ENCODE data around the gene GNAT2.

The GNAT2 gene

DNA sequence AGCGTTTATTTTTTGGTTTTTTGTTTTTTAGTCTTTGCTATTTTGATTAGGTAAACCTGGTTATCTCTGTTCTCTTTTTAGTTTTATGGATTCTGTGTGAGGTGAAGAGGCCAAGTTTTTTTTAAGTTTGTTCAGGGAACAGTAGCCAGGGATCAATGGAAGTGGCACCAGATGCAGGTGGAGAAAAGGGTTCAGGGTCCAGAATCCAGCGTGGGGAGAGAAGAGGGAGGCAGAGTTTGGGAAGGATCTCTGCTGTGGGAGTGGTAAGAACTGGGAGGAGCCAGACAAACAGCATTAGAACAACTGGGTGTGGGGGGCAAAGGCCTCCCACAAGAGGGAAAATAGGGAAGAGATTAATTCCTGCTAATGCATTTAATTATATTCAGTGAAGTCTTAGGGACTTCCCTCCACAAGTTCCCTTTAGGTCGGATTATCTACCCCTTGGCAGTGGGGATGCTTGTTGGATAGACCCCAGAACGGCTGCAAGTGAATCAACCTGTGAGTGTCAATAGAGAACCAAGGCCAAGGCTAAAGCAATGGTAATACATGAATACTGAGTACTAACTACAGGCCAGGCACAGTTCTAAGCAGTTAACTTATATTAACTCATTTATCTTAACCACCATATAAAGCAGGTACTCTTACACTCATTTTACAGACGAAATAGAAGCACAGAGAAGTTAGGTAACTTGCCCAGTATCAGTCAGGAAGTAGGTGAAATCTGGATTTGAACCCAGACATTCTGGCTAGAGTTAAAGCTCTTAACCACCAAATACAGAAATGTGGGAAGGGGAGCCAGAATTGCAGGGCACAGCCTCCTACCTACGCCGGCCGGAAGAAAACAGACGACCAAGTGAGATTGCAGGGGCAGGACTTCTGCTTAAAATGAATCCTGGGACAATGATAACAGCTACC is 498 bp downstream of the GNAT2 start:
- DNase-seq (ENCODE audit: insufficient read length, low spot score) (no peak), FAIRE-seq (no peak)
- TF ChIP-seq POLR2A (IDR thresholded peaks at IDR 0.05; ENCODE audit: low read depth, low read length) = no peak

DNA sequence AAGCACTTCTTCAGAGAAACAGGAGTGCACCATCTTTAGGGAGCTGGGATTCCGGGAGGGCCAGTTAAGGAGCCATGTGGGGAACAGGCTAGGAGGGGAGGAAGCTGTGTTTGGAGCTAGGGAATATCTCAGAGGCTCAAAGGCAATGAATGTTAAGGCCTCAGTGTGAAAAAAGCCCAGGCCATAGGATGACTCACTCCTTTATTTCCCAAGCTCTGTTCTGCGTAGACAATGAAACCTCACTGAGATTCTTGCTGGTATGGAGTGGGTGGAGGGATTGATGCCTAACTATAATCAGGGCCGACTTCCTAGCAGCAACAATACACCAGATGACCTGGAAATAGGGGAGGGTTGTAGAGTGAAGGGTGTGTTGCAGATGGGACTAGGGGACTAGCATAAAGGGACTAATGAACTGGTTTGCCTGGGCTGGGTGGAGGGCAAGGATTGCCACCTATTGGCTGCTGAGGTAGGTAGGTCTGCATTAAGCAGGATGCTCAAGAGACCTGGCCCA is 2.1 kb downstream of the GNAT2 start:
- DNase-seq (ENCODE audit: insufficient read length, low spot score) (peak; percentile 51), FAIRE-seq (peak; percentile 55)
- no peak for TF ChIP-seq POLR2A (IDR thresholded peaks at IDR 0.05; ENCODE audit: low read depth, low read length)

DNA sequence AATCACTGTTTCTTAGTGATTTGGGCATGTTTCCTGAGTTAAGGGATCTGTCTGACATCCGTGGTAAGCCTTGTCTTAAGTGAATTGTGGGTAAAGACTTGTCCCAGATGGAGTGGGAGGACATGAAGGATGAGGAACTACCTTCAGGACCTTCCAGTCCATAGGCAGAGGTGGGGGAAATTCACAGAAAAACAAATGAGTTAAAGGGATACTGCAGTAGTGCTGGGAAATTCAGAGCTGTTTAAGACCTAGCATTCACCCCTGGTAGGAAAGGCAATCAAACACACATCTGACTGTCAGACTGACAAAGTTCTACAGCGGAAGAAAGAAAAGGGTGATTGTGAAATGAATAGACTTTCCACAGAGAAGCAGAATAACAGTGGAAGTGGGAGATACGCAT is 3.0 kb downstream of the GNAT2 start:
- no peak for DNase-seq (ENCODE audit: insufficient read length, low spot score)
- no peak for FAIRE-seq
- TF ChIP-seq POLR2A (IDR thresholded peaks at IDR 0.05; ENCODE audit: low read depth, low read length) = no peak

DNA sequence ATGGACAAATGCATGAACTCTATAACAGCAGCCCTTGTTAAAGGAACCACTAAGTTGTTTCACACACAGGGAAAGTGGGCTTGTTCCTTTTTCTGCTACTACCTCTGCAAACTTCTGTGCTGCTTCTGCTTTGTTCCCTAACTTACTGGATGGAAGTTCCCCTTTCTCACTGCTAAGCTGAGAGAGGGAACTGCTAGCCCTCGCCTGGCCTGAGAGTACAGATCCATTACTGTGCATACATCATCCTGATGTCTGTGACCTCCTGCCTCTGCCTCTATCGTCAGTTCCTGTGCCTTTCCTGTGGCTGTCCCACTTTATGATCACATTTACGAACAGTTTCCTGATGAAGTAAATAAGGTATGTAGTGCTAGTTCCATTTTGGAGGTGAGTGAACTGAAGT is 3.5 kb downstream of the GNAT2 start:
- no peak for TF ChIP-seq POLR2A (IDR thresholded peaks at IDR 0.05; ENCODE audit: low read depth, low read length)
- FAIRE-seq = no peak
- no peak for DNase-seq (ENCODE audit: insufficient read length, low spot score)

DNA sequence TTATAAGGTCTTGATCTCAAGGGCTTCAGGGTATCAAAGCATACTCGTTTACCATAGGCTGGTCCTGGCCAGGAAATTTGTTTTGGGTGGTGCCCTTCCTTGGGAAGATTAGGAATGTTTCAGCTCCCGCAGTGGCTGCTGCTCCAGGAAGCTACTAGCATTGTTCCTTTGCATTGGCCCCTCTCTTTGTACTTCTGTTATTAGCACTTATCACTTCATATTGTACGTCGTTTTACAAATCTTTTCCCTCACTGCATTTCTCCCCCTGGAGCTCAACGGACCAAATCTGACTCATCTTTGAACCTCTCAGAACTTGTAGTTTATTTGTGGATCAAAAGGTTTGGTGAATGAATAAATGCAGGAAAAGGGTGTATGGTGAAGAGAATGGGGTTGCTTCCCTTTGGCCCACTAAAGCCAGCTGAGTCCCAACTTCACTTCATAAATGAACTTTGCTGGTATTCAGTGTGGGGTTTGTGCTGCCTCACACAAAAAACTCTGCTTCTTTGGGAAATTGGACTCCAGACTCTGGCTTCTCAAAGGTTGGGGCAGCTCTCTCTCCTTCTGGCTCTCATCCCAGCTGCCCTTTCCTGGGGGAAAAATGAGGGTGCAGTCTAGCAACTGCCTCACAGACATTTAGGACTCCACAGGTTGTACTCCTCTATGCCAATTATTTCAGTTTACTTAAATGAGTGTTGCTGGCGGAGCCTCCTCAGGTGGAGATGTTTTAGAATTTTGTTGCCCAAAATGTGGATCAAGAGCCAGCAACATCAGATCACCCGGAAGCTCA is 5.9 kb downstream of the GNAT2 start:
- DNase-seq (ENCODE audit: insufficient read length, low spot score) (no peak), FAIRE-seq (no peak)
- TF ChIP-seq POLR2A (IDR thresholded peaks at IDR 0.05; ENCODE audit: low read depth, low read length) = no peak

DNA sequence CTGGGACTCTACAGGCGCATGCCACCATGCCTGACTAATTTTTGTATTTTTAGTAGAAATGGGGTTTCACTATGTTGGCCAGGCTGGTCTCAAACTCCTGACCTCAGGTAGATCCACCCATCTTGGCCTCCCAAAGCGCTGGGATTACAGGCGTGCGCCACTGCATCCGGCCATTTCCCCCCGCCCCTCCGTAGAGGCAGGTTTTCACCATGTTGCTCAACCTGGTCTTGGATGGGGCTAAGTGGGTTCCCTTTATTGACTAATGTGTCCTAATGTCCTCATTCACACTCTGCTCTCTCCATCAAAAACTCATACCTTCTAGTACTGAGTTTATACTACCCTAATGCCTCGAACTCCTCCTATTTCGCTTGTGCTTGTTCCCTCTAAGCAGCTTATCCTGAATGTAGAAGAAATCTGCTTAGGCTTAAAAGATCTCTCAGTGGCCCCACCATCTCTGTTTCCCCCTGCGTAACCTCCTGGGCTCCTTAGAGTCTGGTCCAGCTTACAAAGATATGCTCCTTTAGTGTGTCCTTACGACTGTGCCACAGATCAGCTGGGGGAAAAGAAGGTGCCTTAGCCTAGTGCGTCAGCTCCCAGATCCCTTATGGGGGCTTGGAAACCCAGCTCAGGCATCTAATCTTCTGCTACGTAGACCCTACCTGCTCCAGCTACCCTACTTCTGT is 8.0 kb downstream of the GNAT2 start:
- DNase-seq (ENCODE audit: insufficient read length, low spot score) (no peak), FAIRE-seq (no peak)
- TF ChIP-seq POLR2A (IDR thresholded peaks at IDR 0.05; ENCODE audit: low read depth, low read length) = no peak

DNA sequence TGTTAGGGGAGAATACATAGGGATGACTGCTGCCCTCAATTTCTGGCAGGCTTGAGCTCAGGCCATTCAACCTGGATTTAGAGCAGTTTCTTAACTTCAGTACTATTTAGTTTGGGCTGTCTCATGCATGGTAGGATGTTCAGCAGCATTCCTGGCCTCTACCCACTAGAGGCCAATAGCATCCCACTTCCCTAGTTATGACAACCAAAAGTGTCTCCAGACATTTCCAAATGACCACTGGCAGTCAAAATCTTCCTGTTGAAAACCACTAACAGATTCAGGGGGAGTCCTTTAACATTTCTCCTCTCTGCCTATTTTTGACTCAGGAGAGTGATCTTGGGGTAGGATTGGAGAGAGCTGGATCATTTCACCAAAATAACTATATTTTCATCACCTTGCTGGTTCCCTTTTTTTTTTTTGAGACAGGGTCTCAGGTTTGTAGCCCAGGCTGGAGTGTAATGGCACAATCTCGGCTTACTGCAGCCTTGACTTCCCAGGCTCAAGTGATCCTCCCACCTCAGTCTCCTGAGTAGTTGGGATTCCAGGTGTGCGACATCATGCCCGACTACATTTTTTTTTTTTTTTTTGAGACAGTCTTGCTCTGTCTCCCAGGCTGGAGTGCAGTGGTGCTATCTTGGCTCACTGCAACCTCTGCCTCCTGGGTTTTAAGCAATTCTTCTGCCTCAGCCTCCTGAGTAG is 8.7 kb downstream of the GNAT2 start:
- TF ChIP-seq POLR2A (IDR thresholded peaks at IDR 0.05; ENCODE audit: low read depth, low read length) = no peak
- no peak for DNase-seq (ENCODE audit: insufficient read length, low spot score)
- FAIRE-seq = no peak

DNA sequence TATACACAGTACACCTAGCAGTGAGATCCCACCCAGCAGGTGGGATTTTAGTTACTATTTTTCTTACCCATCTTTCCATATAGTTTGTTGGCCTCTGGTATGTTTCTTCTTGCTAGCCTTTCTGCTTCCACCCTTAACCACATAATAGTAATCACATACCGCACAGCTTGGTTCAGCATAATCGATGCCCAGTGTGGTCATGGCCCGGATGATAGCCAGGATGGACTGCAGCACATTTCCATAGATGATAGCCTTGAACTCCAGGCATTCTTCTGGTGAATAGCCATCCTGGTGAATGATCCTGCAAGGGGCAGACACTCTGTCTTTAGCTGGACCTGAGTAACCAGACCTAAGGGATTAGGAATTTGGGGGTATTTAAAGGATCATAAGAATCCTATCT is 9.5 kb downstream of the GNAT2 start:
- FAIRE-seq = no peak
- TF ChIP-seq POLR2A (IDR thresholded peaks at IDR 0.05; ENCODE audit: low read depth, low read length) = no peak
- no peak for DNase-seq (ENCODE audit: insufficient read length, low spot score)

DNA sequence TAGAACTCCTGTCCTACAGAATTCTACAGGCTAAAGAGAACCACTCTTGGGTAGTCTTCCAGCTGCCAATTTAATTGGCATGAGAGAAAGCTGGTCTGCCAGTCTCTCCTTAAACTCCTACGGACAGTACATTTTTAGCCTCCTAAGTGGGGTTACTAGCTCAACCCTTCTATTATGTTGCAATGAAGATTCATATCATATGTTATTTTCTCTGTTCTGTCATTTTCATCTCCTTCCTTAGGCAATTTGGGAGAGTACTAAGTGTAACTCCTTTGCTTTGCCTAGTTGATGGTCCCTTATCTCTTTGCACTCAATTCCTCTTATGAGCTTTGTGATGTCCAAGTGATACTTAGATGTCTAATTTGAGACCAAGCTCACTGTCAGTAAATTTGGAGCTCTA is 14.0 kb downstream of the GNAT2 start:
- no peak for TF ChIP-seq POLR2A (IDR thresholded peaks at IDR 0.05; ENCODE audit: low read depth, low read length)
- no peak for DNase-seq (ENCODE audit: insufficient read length, low spot score)
- no peak for FAIRE-seq

DNA sequence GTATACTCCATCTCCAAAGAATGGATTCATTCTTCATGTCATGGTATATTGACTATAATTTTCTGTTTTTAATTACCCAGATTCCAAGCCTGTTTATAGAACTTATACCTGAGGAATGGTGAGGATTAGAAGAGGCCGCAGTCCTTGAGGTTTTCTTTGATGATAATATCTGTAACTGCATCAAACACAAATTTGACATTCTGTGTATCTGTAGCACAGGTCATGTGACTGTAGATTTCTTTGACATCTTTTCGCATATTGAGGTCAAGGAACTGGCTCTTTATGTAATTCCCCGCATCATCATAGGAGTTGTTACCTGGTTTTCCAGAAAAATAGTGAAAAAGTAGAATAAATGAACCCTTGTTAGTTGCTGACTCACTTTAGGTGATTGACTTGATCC is 16.2 kb downstream of the GNAT2 start:
- no peak for TF ChIP-seq POLR2A (IDR thresholded peaks at IDR 0.05; ENCODE audit: low read depth, low read length)
- DNase-seq (ENCODE audit: insufficient read length, low spot score) (no peak), FAIRE-seq (no peak)

DNA sequence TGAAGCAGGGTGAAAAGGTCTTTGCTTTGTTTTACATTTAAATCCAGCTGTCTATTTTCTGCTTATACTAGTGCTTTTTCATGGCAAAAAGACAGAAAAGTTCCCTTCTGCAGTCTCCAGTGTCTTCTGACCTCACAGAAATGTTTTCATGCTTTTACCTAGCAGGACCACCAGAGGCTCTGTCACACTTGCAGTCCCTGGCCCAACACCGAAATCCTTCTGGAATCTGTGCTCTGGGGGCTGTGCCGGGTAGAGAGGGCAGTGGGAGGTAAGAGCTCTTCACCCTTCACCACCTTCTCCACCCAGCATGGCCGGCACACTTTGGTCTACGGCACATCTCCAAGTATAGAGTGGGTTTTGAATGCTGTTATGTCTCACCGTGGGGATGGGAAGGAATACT is 20.8 kb downstream of the GNAT2 start:
- DNase-seq (ENCODE audit: insufficient read length, low spot score) = no peak
- FAIRE-seq = no peak
- no peak for TF ChIP-seq POLR2A (IDR thresholded peaks at IDR 0.05; ENCODE audit: low read depth, low read length)

DNA sequence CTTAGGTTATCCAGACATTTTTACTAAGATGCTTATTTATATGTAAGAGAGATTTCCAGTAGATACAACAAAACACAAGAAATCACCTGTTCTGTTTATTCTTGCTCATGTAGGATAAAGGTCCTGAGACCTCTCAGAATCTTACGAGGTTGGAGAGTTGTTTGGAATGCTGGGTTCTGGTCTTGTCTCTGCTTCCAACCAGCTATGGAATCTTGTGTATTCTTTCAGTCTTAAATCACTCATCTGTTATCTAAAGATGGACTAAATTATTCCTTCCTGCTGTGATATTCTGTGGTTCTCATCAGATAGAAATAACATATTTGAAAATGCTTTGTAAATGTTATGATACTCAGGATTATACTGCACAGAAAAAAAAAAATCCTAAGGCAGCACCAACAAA is 21.3 kb downstream of the GNAT2 start:
- no peak for TF ChIP-seq POLR2A (IDR thresholded peaks at IDR 0.05; ENCODE audit: low read depth, low read length)
- no peak for DNase-seq (ENCODE audit: insufficient read length, low spot score)
- FAIRE-seq = peak; percentile 36

DNA sequence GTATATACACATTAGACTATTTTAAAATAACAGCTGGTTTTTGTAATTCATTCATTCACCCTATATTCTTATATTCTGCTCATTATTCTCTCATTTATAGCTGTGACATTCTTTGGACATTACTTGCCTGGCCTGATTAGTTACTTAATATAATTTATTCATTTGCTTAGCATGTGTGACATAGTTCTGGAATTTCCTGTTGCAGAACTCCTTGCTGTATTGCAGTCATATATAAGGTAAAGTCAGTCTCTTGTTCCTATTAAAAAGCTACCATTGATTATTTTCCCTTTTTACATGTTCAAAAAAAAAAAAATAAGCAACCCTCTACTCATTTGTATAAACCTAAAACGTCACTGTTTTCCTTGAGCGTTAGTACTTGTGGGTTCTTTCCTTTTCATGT is 23.9 kb downstream of the GNAT2 start:
- FAIRE-seq (peak; percentile 15), DNase-seq (ENCODE audit: insufficient read length, low spot score) (no peak)
- no peak for TF ChIP-seq POLR2A (IDR thresholded peaks at IDR 0.05; ENCODE audit: low read depth, low read length)

Measured in H54 (cell line).